IMR-90 (cell line): ENCODE measurements around the gene EHF. TPM values are rescaled to one million over a fixed set of nuclear protein-coding genes. Genes with fewer than 3 reads are reported as not detected.

Source experiments
- ATAC-seq: fragments of 200-7000 bp; cut with Tn5 transposase; 2 replicates; pipeline ENCODE4 v1.9.1; 2020; ENCODE audit warnings: low read depth, mild to moderate bottlenecking, moderate library complexity
- BruUV-seq: library from RNA; stranded (reverse); fragments of 400-500 nt; replicated peaks from 2 replicates; lab custom pipeline; 2021; lab: Mats Ljungman, UMichigan
- CTCF ChIA-PET: fragments of 300-600 bp; formaldehyde crosslinking; extraction: SDS; loops from one replicate; lab custom pipeline; 2021; ENCODE audit warnings: antibody characterized with exemption; lab: Yijun Ruan, JAX
- POLR2A ChIA-PET: fragments of 300-600 bp; sonication (Branson Sonifier 250); formaldehyde crosslinking; loops from one replicate; lab custom pipeline; 2022; ENCODE audit warnings: antibody characterized with exemption; ENCODE audit not compliant: unreplicated experiment; lab: Charles Lee
- DNase-seq: peaks from one replicate; pipeline ENCODE4 v3.0.0; 2013
- H2AFZ ChIP-seq: replicated peaks from 2 replicates; pipeline ENCODE3; 2013; ENCODE audit warnings: low read length, mild to moderate bottlenecking; ENCODE audit not compliant: poor library complexity
- H2AK5ac ChIP-seq: 2 replicates; pipeline ENCODE4 v1.6.1; 2013; ENCODE audit warnings: low read depth, low read length, inconsistent platforms
- H2AK9ac ChIP-seq: replicated peaks from 2 replicates; pipeline ENCODE3; 2013; ENCODE audit warnings: mild to moderate bottlenecking, low read depth, low read length, moderate library complexity; ENCODE audit not compliant: poor library complexity
- H2BK120ac ChIP-seq: 2 replicates; pipeline ENCODE4 v1.6.1; 2013; ENCODE audit warnings: low read depth, low read length, inconsistent platforms
- H2BK15ac ChIP-seq: 3 replicates; pipeline ENCODE4 v1.6.1; 2013; ENCODE audit warnings: low read depth, low read length, inconsistent platforms
- H2BK20ac ChIP-seq: 2 replicates; pipeline ENCODE4 v1.6.1; 2013; ENCODE audit warnings: low read depth, mild to moderate bottlenecking, inconsistent platforms, low read length, moderate library complexity
- H2BK5ac ChIP-seq: 2 replicates; pipeline ENCODE4 v1.6.1; 2013; ENCODE audit warnings: mild to moderate bottlenecking, low read depth, low read length, inconsistent platforms; ENCODE audit not compliant: poor library complexity, severe bottlenecking
- H3K14ac ChIP-seq: replicated peaks from 2 replicates; pipeline ENCODE4 v1.6.1; 2013; ENCODE audit warnings: low read depth, low read length, inconsistent platforms
- H3K18ac ChIP-seq: 2 replicates; pipeline ENCODE4 v1.6.1; 2013; ENCODE audit warnings: low read depth, low read length, control low read depth
- H3K23ac ChIP-seq: 2 replicates; pipeline ENCODE4 v1.6.1; 2013; ENCODE audit warnings: low read depth, low read length, inconsistent platforms
- H3K27ac ChIP-seq: 2 replicates; pipeline ENCODE4 v1.5.1; 2013; ENCODE audit warnings: mild to moderate bottlenecking, control low read depth, low read length; ENCODE audit not compliant: insufficient read depth
- H3K27me3 ChIP-seq: 2 replicates; pipeline ENCODE4 v1.6.1; 2013; ENCODE audit warnings: low read length; ENCODE audit not compliant: control insufficient read depth, insufficient read depth
- H3K36me3 ChIP-seq: 2 replicates; pipeline ENCODE4 v1.6.1; 2013; ENCODE audit warnings: low read length, mixed read lengths; ENCODE audit not compliant: control insufficient read depth, insufficient read depth
- H3K4ac ChIP-seq: 2 replicates; pipeline ENCODE4 v1.6.1; 2013; ENCODE audit warnings: low read depth, low read length, inconsistent platforms
- H3K4me1 ChIP-seq: 2 replicates; pipeline ENCODE4 v1.6.1; 2013; ENCODE audit warnings: low read length, mixed read lengths; ENCODE audit not compliant: control insufficient read depth, insufficient read depth
- H3K4me2 ChIP-seq: 2 replicates; pipeline ENCODE4 v1.6.1; 2013; ENCODE audit warnings: low read depth, mild to moderate bottlenecking, control low read depth, low read length, moderate library complexity
- H3K4me3 ChIP-seq: 2 replicates; pipeline ENCODE4 v1.5.1; 2013; ENCODE audit warnings: low read depth, mild to moderate bottlenecking, control low read depth, low read length, moderate library complexity; ENCODE audit not compliant: insufficient read depth
- H3K56ac ChIP-seq: 2 replicates; pipeline ENCODE4 v1.6.1; 2013; ENCODE audit warnings: low read length, inconsistent platforms; ENCODE audit not compliant: insufficient read depth; ENCODE audit errors: extremely low read depth
- H3K79me1 ChIP-seq, 2 experiments: 2 replicates each; pipeline ENCODE4 v1.6.1; 2013; ENCODE audit warnings: low read length in 2 of 2, inconsistent platforms in 1 of 2, low read depth in 1 of 2
- H3K9ac ChIP-seq: 2 replicates; pipeline ENCODE4 v1.6.1; 2013; ENCODE audit warnings: low read depth, low read length, control low read depth
- H3K9me1 ChIP-seq: 2 replicates; pipeline ENCODE4 v1.6.1; 2013; ENCODE audit warnings: low read length, inconsistent platforms; ENCODE audit not compliant: insufficient read depth
- H3K9me3 ChIP-seq: 2 replicates; pipeline ENCODE4 v1.6.1; 2013; ENCODE audit warnings: low read length; ENCODE audit not compliant: control insufficient read depth, insufficient read depth
- H4K20me1 ChIP-seq: 2 replicates; pipeline ENCODE4 v1.6.1; 2013; ENCODE audit warnings: low read length, inconsistent platforms; ENCODE audit not compliant: insufficient read depth
- H4K5ac ChIP-seq: 2 replicates; pipeline ENCODE4 v1.6.1; 2013; ENCODE audit warnings: mild to moderate bottlenecking, low read depth, low read length, control low read depth
- H4K8ac ChIP-seq, 2 experiments: 2 replicates each; pipeline ENCODE4 v1.6.1; 2013; ENCODE audit warnings: low read depth in 2 of 2, low read length in 2 of 2, control low read depth in 1 of 2, inconsistent platforms in 1 of 2
- H4K91ac ChIP-seq: 2 replicates; pipeline ENCODE4 v1.6.1; 2013; ENCODE audit warnings: low read depth, low read length, inconsistent platforms; ENCODE audit not compliant: insufficient read depth
- FOS ChIP-seq: fragments of 150-350 bp; IDR thresholded peaks from 2 replicates; pipeline ENCODE4 v1.6.1; 2016; ENCODE audit warnings: low read depth, low read length
- POLR2A ChIP-seq: IDR thresholded peaks from 2 replicates; pipeline ENCODE4 v1.6.1; 2012; ENCODE audit warnings: mild to moderate bottlenecking, low read depth, low read length
- USF2 ChIP-seq: fragments of 150-350 bp; IDR thresholded peaks from 2 replicates; pipeline ENCODE4 v1.6.1; 2017; ENCODE audit warnings: mild to moderate bottlenecking, antibody characterized with exemption, low read length, low read depth
- WGBS, 2 experiments: methylation state at CpG; one replicate each; pipeline versions ENCODE4 v1.1.5 to v1.1.7; 2013; ENCODE audit warnings: missing lambda C conversion rate in 2 of 2; ENCODE audit not compliant: insufficient read length in 1 of 2; ENCODE audit errors: extremely low coverage in 2 of 2; 5-methylcytosine and 5-hydroxymethylcytosine counted together
- dilution Hi-C: fragments of 300-500 bp; cut with HindIII; formaldehyde crosslinking; loops from one replicate; pipeline ENCODE4 v1.14.3; 2018; ENCODE audit warnings: low sequenced_read_pairs; ENCODE audit not compliant: unreplicated experiment
- in situ Hi-C: fragments of 300-500 bp; cut with MboI; formaldehyde crosslinking; loops from 3 replicates; pipeline ENCODE4 v1.14.3; 2019; ENCODE audit warnings: low sequenced_read_pairs, inconsistent platforms, mixed read lengths
- intact Hi-C: fragments of 100-400 bp; cut with micrococcal nuclease; formaldehyde crosslinking; loops from 2 replicates; pipeline ENCODE4 v1.10.0; 2022
- polyA plus RNA-seq, 3 experiments: library from polyadenylated mRNA; depleted of rRNA; stranded (reverse); fragments of >200 nt; gene quantifications; 2 replicates each; pipeline ENCODE4 v1.2.3, GENCODE V29; 2012; ENCODE audit warnings: low replicate concordance in 1 of 3
- total RNA-seq: library from RNA; depleted of rRNA; stranded (reverse); fragments of >200 nt; gene quantifications from 2 replicates; pipeline ENCODE4 v1.2.3, GENCODE V29; 2012

EHF gene
- total and polyA plus RNA-seq, 2 of the 4 experiments (the other 2 are of a cell fraction): under 0.01 TPM; not detected in 1

- Histone ChIP-seq H3K14ac (no peak overlapping the region), H4K5ac (no peak overlapping the region), H4K8ac (no peak overlapping the region), H3K18ac (no peak overlapping the region), H2AK5ac (no peak overlapping the region), H4K20me1 (no peaks in the 10 kb centered on the region), H2BK5ac (no peak overlapping the region), H2BK20ac (no peak overlapping the region), H3K4me2 (no peak overlapping the region), H3K27ac (no peak overlapping the region), H3K4me3 (no peak overlapping the region), H3K36me3 (no peaks in the 10 kb centered on the region), H4K91ac (no peak overlapping the region), H3K9me3 (no peaks in the 10 kb centered on the region), H2BK120ac (no peak overlapping the region), H2AK9ac (no peak overlapping the region), H2BK15ac (no peak overlapping the region), H3K4ac (no peak overlapping the region), H3K56ac (no peak overlapping the region), H2AFZ (no peak overlapping the region), H3K9me1 (no peaks in the 10 kb centered on the region), H3K79me1 (no peaks in the 10 kb centered on the region), H3K4me1 (no peaks in the 10 kb centered on the region), H3K27me3 (no peaks in the 10 kb centered on the region), H3K9ac (no peak overlapping the region), H3K23ac (no peak overlapping the region)
- 94% methylated on average over 4 of the region's 7 CpGs; no CpG with 5 or more reads in 1 of the 2 experiments for WGBS, 2 experiments
- no peak for ATAC-seq
- dilution Hi-C loops (no loop called here), intact Hi-C loops (no loop called here), in situ Hi-C loops (no loop called here)
- no TSS peak for BruUV-seq
- ChIA-PET POLR2A (no interaction called here), CTCF (no interaction called here)
- no peak for DNase-seq
- TF ChIP-seq USF2: no peak
- TF ChIP-seq FOS: no peak
- no peak for TF ChIP-seq POLR2A
Observed at GRCh38 chr11:34665077-34665835, 44.4 kb downstream of the EHF start.
